Fibroblast of villous mesenchyme (primary cell): ENCODE results near the gene PDK3. TPM values are rescaled to one million over a fixed set of nuclear protein-coding genes. Genes with fewer than 3 reads are reported as not detected.

Experiments used
- DNase-seq: peaks from one replicate; pipeline ENCODE4 v3.0.0-alpha.2; 2010; ENCODE audit warnings: low read depth
- H3K4me3 ChIP-seq: 2 replicates; pipeline ENCODE4 v1.5.1; 2011; ENCODE audit warnings: low read depth, mild to moderate bottlenecking, low read length
- total RNA-seq: library from RNA; depleted of rRNA; stranded (reverse); fragments of >200 nt; gene quantifications from 2 replicates; pipeline ENCODE4 v1.2.3, GENCODE V29; 2012
- TF ChIP-seq, protein P1 (sequence below): IDR thresholded peaks from 2 replicates; pipeline ENCODE4 v1.5.1; 2012; ENCODE audit warnings: low read depth, mild to moderate bottlenecking, low read length; ENCODE audit not compliant: insufficient read depth

Gene PDK3
- total RNA-seq, 1 donor = 3.9 TPM

DNA sequence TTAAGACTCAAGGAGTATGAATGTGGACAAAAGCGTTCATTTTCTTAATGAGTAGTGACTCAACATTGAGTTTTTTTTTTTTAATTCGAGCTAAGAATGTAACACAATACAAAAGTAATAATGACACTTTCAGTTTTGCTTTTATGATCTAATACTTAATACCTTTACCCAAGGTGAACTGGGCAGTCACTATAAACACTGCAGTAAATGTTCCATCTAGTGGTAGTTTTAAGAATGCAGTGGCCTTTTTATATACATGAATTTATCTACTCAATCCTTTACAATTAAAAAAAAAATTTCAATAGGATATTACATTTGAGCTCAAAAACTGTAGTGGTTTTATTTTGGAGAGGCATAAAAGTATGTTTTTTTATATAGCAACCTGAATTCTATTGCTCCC, 33.9 kb downstream of the PDK3 start:
- TF ChIP-seq, protein P1, sequence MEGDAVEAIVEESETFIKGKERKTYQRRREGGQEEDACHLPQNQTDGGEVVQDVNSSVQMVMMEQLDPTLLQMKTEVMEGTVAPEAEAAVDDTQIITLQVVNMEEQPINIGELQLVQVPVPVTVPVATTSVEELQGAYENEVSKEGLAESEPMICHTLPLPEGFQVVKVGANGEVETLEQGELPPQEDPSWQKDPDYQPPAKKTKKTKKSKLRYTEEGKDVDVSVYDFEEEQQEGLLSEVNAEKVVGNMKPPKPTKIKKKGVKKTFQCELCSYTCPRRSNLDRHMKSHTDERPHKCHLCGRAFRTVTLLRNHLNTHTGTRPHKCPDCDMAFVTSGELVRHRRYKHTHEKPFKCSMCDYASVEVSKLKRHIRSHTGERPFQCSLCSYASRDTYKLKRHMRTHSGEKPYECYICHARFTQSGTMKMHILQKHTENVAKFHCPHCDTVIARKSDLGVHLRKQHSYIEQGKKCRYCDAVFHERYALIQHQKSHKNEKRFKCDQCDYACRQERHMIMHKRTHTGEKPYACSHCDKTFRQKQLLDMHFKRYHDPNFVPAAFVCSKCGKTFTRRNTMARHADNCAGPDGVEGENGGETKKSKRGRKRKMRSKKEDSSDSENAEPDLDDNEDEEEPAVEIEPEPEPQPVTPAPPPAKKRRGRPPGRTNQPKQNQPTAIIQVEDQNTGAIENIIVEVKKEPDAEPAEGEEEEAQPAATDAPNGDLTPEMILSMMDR = peak; percentile 50
- no peak overlapping the region for H3K4me3 ChIP-seq
- DNase-seq = peak; percentile 23

DNA sequence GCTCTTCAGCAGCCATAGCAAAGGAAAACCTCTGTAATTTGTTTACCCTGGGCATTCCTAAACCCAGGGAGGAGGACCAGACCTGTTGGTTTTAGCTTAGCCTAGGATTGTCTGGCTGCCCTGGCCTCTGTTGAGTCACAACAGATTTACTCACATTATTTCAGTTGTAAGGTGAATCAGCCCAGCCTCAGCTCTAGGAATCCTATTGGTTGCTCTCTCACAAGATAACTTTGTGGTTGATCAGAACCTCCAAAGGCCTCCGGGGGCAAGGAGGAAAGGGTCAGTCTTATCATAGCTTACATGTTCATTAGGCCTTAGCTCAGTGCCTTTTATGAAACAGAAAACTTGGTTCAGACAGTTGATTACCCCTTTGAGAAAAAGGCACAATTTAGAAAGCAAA, 41.0 kb downstream of the PDK3 start:
- DNase-seq = peak; percentile 13

DNA sequence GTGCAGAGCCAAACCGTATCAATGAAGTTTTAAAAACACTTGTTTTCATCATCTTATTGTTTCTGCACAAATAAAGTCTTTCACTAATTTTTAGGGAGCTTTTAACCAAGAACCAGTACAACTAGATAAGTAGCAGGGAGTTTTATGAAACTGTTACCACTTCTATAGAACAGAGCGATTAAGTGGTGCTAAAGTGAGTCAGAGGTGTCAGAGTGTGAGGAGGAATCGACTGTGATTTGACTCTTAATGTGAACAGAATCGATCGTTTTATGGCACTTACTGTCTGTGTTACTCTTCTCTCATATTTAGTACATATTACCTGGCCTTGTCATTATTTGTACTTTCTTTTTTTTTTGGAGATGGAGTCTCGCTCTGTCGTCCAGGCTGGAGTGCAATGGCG, 43.3 kb downstream of the PDK3 start:
- no peak overlapping the region for H3K4me3 ChIP-seq
- TF ChIP-seq, protein P1 = no peak
- DNase-seq = no peak

More for the DNA sequence above, 41.0 kb downstream of the PDK3 start:
- TF ChIP-seq, protein P1 = no peak
- no peak overlapping the region for H3K4me3 ChIP-seq

DNA sequence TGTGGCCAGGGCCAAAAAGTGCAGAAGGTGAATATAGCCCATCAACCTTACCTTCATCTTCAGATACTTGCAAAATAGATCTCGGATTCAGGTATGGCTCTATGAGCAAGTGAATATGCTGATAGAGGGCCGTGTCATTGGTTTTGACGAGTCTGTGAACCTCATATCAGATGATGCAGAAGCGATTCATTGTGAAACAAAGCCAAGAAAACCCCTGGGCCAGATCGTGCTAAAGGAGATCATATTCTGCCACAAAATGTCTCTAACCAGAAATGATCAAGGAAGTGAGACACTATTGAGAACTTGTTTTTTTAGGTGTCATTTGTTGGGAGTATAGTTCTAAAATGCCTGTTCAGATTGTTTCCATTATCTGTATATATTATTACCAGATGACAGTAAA, 48.3 kb downstream of the PDK3 start:
- no peak for DNase-seq
- H3K4me3 ChIP-seq = no peak overlapping the region
- TF ChIP-seq, protein P1 = no peak

DNA sequence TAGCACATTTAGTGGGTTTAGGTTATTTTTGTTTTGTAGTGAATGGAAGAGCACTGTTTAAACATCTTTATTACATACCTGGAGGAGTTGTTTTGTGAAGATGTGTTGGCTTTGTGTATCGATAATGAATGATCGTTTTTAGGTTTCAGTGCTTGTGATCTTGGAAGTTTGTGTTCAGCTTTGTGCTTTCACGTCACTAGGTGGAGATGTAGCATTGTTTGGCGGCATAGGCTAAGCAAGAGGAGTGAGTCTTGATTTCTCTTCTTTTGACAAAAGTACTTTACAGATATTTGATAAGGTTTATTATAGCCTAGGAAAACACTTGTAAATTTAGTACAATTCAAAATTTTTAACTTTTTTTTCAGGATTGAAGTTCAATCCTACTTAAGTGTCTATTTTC, 50.4 kb downstream of the PDK3 start:
- TF ChIP-seq, protein P1 = peak; percentile 35
- DNase-seq = peak; percentile 19
- no peak overlapping the region for H3K4me3 ChIP-seq

DNA sequence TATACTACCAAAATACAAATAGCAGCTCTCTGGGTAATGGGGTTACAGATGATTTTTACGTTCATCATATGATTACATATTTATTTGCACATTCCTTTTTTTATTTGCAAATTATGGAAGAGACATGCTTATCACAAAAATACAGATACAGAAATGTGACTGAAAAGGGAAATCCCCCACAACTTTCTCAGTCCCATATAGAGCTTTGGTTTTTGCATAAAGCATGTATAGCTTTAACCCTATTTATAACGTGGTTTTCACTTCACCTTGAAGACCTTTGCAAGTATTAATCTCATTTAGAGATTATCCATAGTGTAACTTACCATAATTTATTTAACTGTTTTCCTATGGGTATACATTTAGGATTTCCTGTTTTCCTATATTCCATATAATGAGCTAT, 55.4 kb downstream of the PDK3 start:
- H3K4me3 ChIP-seq = no peak overlapping the region
- no peak for DNase-seq
- TF ChIP-seq, protein P1 = no peak

DNA sequence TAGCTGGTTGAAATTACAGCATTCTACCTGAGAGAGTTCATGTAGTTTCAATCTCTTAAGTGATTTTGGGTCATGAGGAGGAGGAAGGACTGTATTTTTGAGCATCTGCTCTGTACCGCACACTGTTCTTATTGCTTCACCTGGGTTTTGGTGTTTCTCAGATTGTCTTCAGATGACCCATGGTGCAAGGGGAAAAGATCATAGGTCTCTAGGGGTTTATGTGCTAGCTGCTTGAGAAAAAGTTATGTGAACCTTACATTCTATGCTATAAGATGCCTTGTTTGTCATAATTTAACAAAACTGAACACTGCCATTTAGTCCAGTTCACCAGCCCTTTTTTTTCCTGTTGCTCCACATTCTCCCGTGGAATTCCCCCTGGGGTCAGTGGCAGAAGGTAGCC, 60.4 kb downstream of the PDK3 start:
- no peak for DNase-seq
- TF ChIP-seq, protein P1 = no peak
- H3K4me3 ChIP-seq = no peak overlapping the region
